Cardiac muscle cell (in vitro differentiated cells and primary cell): ENCODE results near the gene GRXCR1. TPM values are rescaled to one million over a fixed set of nuclear protein-coding genes. Genes with fewer than 3 reads are reported as not detected.

Experiments used
- DNase-seq, 2 donors: peaks; one replicate each; pipeline versions ENCODE4 v3.0.0 to v3.0.0-alpha.2; 2010 to 2017; ENCODE audit warnings: low read depth in 1 of 2, low spot score in 1 of 2
- H3K27ac ChIP-seq: fragments of 200-600 bp; sonication (generic); 2 replicates; pipeline ENCODE4 v1.5.1; 2016
- H3K27me3 ChIP-seq: fragments of 200-600 bp; sonication (generic); 2 replicates; pipeline ENCODE4 v1.6.0; 2016; ENCODE audit warnings: control low read depth
- H3K36me3 ChIP-seq: fragments of 200-600 bp; sonication (generic); 2 replicates; pipeline ENCODE4 v1.5.1; 2016; ENCODE audit warnings: control low read depth
- H3K4me1 ChIP-seq: fragments of 200-600 bp; sonication (generic); 2 replicates; pipeline ENCODE4 v1.8.1; 2017; ENCODE audit warnings: low read depth, mild to moderate bottlenecking, mixed run types
- H3K4me3 ChIP-seq: fragments of 200-600 bp; sonication (generic); 2 replicates; pipeline ENCODE4 v1.5.1; 2016; ENCODE audit warnings: mild to moderate bottlenecking
- H3K9me3 ChIP-seq: fragments of 200-600 bp; sonication (generic); 2 replicates; pipeline ENCODE4 v1.5.1; 2017; ENCODE audit warnings: low read depth, mild to moderate bottlenecking, control low read depth
- CTCF ChIP-seq: IDR thresholded peaks from 2 replicates; pipeline ENCODE4 v1.5.1; 2012; ENCODE audit warnings: low read depth, mild to moderate bottlenecking, low read length
- polyA plus RNA-seq: library from polyadenylated mRNA; unstranded; fragments of >200 nt; fragmentation: Nextera tagmentation; extraction: Ambion mirVana; gene quantifications from 2 replicates; pipeline ENCODE4 v1.2.1, GENCODE V29; 2016
- total RNA-seq: library from RNA; depleted of rRNA; stranded (reverse); fragments of >200 nt; gene quantifications from 2 replicates; pipeline ENCODE4 v1.2.3, GENCODE V29; 2016

Gene GRXCR1
- total and polyA plus RNA-seq, 2 experiments from 2014 or later, result not detected

GRCh38 chr4:42891644-42892043 lies 869 bp upstream of the GRXCR1 start:
- Histone ChIP-seq H3K27me3 (peaks cover 3% of the 10 kb centered on the region), H3K4me3 (no peak overlapping the region), H3K4me1 (no peaks in the 10 kb centered on the region), H3K27ac (no peak overlapping the region), H3K9me3 (no peaks in the 10 kb centered on the region), H3K36me3 (no peaks in the 10 kb centered on the region)
- DNase-seq, result no peak
- no peak for TF ChIP-seq CTCF

GRCh38 chr4:42895452-42895851 lies 2.9 kb downstream of the GRXCR1 start:
- DNase-seq, result no peak
- Histone ChIP-seq H3K9me3 (no peaks in the 10 kb centered on the region), H3K4me1 (no peaks in the 10 kb centered on the region), H3K27me3 (peaks cover 3% of the 10 kb centered on the region), H3K27ac (no peak overlapping the region), H3K4me3 (no peak overlapping the region), H3K36me3 (no peaks in the 10 kb centered on the region)
- TF ChIP-seq CTCF, result no peak

- no peaks in the 10 kb centered on the region for H3K27me3 ChIP-seq
- DNase-seq, result no peak
- H3K36me3 ChIP-seq, result no peaks in the 10 kb centered on the region
- no peak overlapping the region for H3K27ac ChIP-seq
- no peak for TF ChIP-seq CTCF
- H3K9me3 ChIP-seq, result no peaks in the 10 kb centered on the region
- no peak overlapping the region for H3K4me3 ChIP-seq
- H3K4me1 ChIP-seq, result no peaks in the 10 kb centered on the region
Observed at GRCh38 chr4:42904986-42905385, 12.5 kb downstream of the GRXCR1 start.

GRCh38 chr4:42905591-42905990 lies 13.1 kb downstream of the GRXCR1 start:
- H3K27ac ChIP-seq, result no peak overlapping the region
- no peaks in the 10 kb centered on the region for H3K4me1 ChIP-seq
- H3K36me3 ChIP-seq, result no peaks in the 10 kb centered on the region
- H3K27me3 ChIP-seq, result no peaks in the 10 kb centered on the region
- no peak for DNase-seq
- no peak for TF ChIP-seq CTCF
- H3K9me3 ChIP-seq, result no peaks in the 10 kb centered on the region
- H3K4me3 ChIP-seq, result no peak overlapping the region

- Histone ChIP-seq H3K9me3 (no peaks in the 10 kb centered on the region), H3K4me3 (no peak overlapping the region), H3K27me3 (no peaks in the 10 kb centered on the region), H3K27ac (no peak overlapping the region), H3K4me1 (no peaks in the 10 kb centered on the region), H3K36me3 (no peaks in the 10 kb centered on the region)
- DNase-seq, result no peak
- no peak for TF ChIP-seq CTCF
Observed at GRCh38 chr4:42906341-42906740, 13.8 kb downstream of the GRXCR1 start.
